Erythroblast (primary cell): ENCODE results near the gene IGSF9B.

ENCODE experiments used
- GATA1 ChIP-seq: IDR thresholded peaks from 2 replicates; pipeline ENCODE4 v1.6.1; 2011; ENCODE audit warnings: low read depth, mild to moderate bottlenecking, control low read depth, low read length, moderate library complexity
- POLR2A ChIP-seq: IDR thresholded peaks from 2 replicates; pipeline ENCODE4 v1.6.1; 2011; ENCODE audit warnings: mild to moderate bottlenecking, low read length

- TF ChIP-seq POLR2A (no peak), GATA1 (no peak)
Observed at GRCh38 chr11:133982876-133983275, 26.1 kb upstream of the IGSF9B start.
